OCI-LY1 (cell line): ENCODE results near the gene TTC16.

Experiments
- H2AFZ ChIP-seq: fragments of 200-600 bp; sonication (generic), shearing (Covaris generic); 2 replicates; pipeline ENCODE4 v1.6.0; 2014; ENCODE audit warnings: antibody characterized with exemption, mild to moderate bottlenecking, low read length
- H3F3A ChIP-seq: fragments of 200-600 bp; sonication (generic), shearing (Covaris generic); 2 replicates; pipeline ENCODE4 v1.6.0; 2014; ENCODE audit warnings: mild to moderate bottlenecking, antibody characterized with exemption, low read length, moderate library complexity; ENCODE audit not compliant: insufficient read depth
- H3K27ac ChIP-seq: fragments of 200-600 bp; sonication (generic); 2 replicates; pipeline ENCODE4 v1.5.1; 2014; ENCODE audit warnings: low read length, mixed run types, mild to moderate bottlenecking, low read depth; ENCODE audit not compliant: poor library complexity, severe bottlenecking
- H3K27me3 ChIP-seq: fragments of 200-600 bp; sonication (generic); 2 replicates; pipeline ENCODE4 v1.6.0; 2014; ENCODE audit warnings: antibody characterized with exemption, mild to moderate bottlenecking, low read length, moderate library complexity; ENCODE audit not compliant: insufficient read depth
- H3K36me3 ChIP-seq: fragments of 200-600 bp; sonication (generic); 2 replicates; pipeline ENCODE4 v1.6.1; 2014; ENCODE audit warnings: mild to moderate bottlenecking, antibody characterized with exemption, low read length, moderate library complexity, mixed read lengths; ENCODE audit not compliant: insufficient read depth
- H3K4me1 ChIP-seq: fragments of 200-600 bp; sonication (generic); 2 replicates; pipeline ENCODE4 v1.5.1; 2014; ENCODE audit warnings: mild to moderate bottlenecking, low read length, moderate library complexity; ENCODE audit not compliant: insufficient read depth, severe bottlenecking
- H3K4me2 ChIP-seq: fragments of 200-600 bp; sonication (generic), shearing (Covaris generic); 2 replicates; pipeline ENCODE4 v1.6.1; 2014; ENCODE audit warnings: low read length
- H3K4me3 ChIP-seq: fragments of 200-600 bp; sonication (generic); 2 replicates; pipeline ENCODE4 v1.5.1; 2014; ENCODE audit warnings: low read length, low read depth, mild to moderate bottlenecking, mixed read lengths; ENCODE audit not compliant: poor library complexity, severe bottlenecking
- H3K79me2 ChIP-seq: fragments of 200-600 bp; shearing (Covaris generic); 2 replicates; pipeline ENCODE4 v1.6.1; 2016; ENCODE audit warnings: mixed run types, low read length, mixed read lengths; ENCODE audit not compliant: insufficient read depth
- H3K9ac ChIP-seq: fragments of 200-600 bp; sonication (generic), shearing (Covaris generic); 2 replicates; pipeline ENCODE4 v1.6.1; 2014; ENCODE audit warnings: mild to moderate bottlenecking, low read length, mixed read lengths
- H3K9me2 ChIP-seq: fragments of 200-600 bp; sonication (generic), shearing (Covaris generic); 2 replicates; pipeline ENCODE4 v1.6.1; 2014; ENCODE audit warnings: low read depth, mild to moderate bottlenecking, low read length, mixed read lengths
- H3K9me3 ChIP-seq: fragments of 200-600 bp; shearing (Covaris generic); 2 replicates; pipeline ENCODE4 v1.6.1; 2014; ENCODE audit warnings: low read length, mixed read lengths
- H4K20me1 ChIP-seq: fragments of 200-600 bp; sonication (generic), shearing (Covaris generic); 2 replicates; pipeline ENCODE4 v1.6.0; 2016; ENCODE audit warnings: mild to moderate bottlenecking, low read length; ENCODE audit not compliant: insufficient read depth
- CTCF ChIP-seq: fragments of 200-600 bp; sonication (generic), shearing (Covaris generic); IDR thresholded peaks from 2 replicates; pipeline ENCODE4 v1.5.1; 2017; ENCODE audit warnings: mild to moderate bottlenecking, antibody characterized with exemption, low read length, moderate library complexity, mixed read lengths
- EZH2 ChIP-seq: fragments of 200-600 bp; sonication (generic), shearing (Covaris generic); IDR thresholded peaks from 2 replicates; pipeline ENCODE4 v1.8.0; 2017; ENCODE audit warnings: borderline replicate concordance, mixed run types, mild to moderate bottlenecking, antibody characterized with exemption, low read length, moderate library complexity, mixed read lengths

The TTC16 gene

GRCh38 chr9:127763918-127764384, 48.1 kb downstream of the TTC16 start:
- Histone ChIP-seq H3K4me1 (peaks cover 14% of the 10 kb centered on the region), H3K27ac (no peak overlapping the region), H3K4me3 (no peak overlapping the region), H3K9ac (no peak overlapping the region), H3K36me3 (no peaks in the 10 kb centered on the region), H3K9me3 (no peaks in the 10 kb centered on the region), H4K20me1 (no peaks in the 10 kb centered on the region), H2AFZ (no peak overlapping the region), H3F3A (no peaks in the 10 kb centered on the region), H3K9me2 (no peaks in the 10 kb centered on the region), H3K4me2 (no peak overlapping the region), H3K27me3 (no peaks in the 10 kb centered on the region), H3K79me2 (no peaks in the 10 kb centered on the region)
- TF ChIP-seq CTCF (peak; percentile 64), EZH2 (no peak)

- H3K4me1 ChIP-seq: peaks cover 23% of the 10 kb centered on the region
- H3K4me2 ChIP-seq: no peak overlapping the region
- H3K27ac ChIP-seq: no peak overlapping the region
- no peaks in the 10 kb centered on the region for H3K9me3 ChIP-seq
- no peaks in the 10 kb centered on the region for H4K20me1 ChIP-seq
- no peak overlapping the region for H2AFZ ChIP-seq
- H3K79me2 ChIP-seq: no peaks in the 10 kb centered on the region
- H3F3A ChIP-seq: no peaks in the 10 kb centered on the region
- no peak overlapping the region for H3K9ac ChIP-seq
- no peak for TF ChIP-seq CTCF
- H3K9me2 ChIP-seq: no peaks in the 10 kb centered on the region
- H3K4me3 ChIP-seq: no peak overlapping the region
- no peaks in the 10 kb centered on the region for H3K36me3 ChIP-seq
- H3K27me3 ChIP-seq: no peaks in the 10 kb centered on the region
Observed at GRCh38 chr9:127765418-127765817, 49.5 kb downstream of the TTC16 start.

GRCh38 chr9:127767410-127767809, 51.5 kb downstream of the TTC16 start:
- Histone ChIP-seq H3K9me2 (no peaks in the 10 kb centered on the region), H3K79me2 (no peaks in the 10 kb centered on the region), H3K9ac (no peak overlapping the region), H2AFZ (no peak overlapping the region), H3K27ac (peak overlapping the region; percentile 1), H3F3A (no peaks in the 10 kb centered on the region), H3K4me1 (peaks cover 38% of the 10 kb centered on the region), H3K9me3 (no peaks in the 10 kb centered on the region), H3K27me3 (no peaks in the 10 kb centered on the region), H3K4me2 (no peak overlapping the region), H3K4me3 (no peak overlapping the region), H3K36me3 (no peaks in the 10 kb centered on the region), H4K20me1 (no peaks in the 10 kb centered on the region)
- TF ChIP-seq CTCF (no peak), EZH2 (no peak)
